Testis (tissue), 2 donors: ENCODE results near the gene CFAP47.

ENCODE experiments used
- POLR2A ChIP-seq: fragments of 450-650 bp; IDR thresholded peaks from one replicate; pipeline ENCODE4 v1.6.1; 2017; ENCODE audit warnings: antibody characterized with exemption, mild to moderate bottlenecking, moderate library complexity
- TF ChIP-seq, protein P1 (sequence below), 3 experiments: fragments of 450-650 bp in 2 of 3; fragments of 200-600 bp in 1 of 3; sonication (generic) in 1 of 3; IDR thresholded peaks; one replicate each; pipeline ENCODE4 v1.5.1; 2016 to 2019; ENCODE audit warnings: antibody characterized with exemption in 3 of 3, mild to moderate bottlenecking in 2 of 3, moderate library complexity in 1 of 3

GRCh38 chrX:35880601-35881000 is 38.9 kb upstream of the CFAP47 start:
- TF ChIP-seq, protein P1, sequence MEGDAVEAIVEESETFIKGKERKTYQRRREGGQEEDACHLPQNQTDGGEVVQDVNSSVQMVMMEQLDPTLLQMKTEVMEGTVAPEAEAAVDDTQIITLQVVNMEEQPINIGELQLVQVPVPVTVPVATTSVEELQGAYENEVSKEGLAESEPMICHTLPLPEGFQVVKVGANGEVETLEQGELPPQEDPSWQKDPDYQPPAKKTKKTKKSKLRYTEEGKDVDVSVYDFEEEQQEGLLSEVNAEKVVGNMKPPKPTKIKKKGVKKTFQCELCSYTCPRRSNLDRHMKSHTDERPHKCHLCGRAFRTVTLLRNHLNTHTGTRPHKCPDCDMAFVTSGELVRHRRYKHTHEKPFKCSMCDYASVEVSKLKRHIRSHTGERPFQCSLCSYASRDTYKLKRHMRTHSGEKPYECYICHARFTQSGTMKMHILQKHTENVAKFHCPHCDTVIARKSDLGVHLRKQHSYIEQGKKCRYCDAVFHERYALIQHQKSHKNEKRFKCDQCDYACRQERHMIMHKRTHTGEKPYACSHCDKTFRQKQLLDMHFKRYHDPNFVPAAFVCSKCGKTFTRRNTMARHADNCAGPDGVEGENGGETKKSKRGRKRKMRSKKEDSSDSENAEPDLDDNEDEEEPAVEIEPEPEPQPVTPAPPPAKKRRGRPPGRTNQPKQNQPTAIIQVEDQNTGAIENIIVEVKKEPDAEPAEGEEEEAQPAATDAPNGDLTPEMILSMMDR (IDR thresholded peaks at IDR 0.05), result no peak
- no peak for TF ChIP-seq POLR2A
